PC-3 (cell line): ENCODE data around the gene HIC1.

Experiments used
- CTCF ChIP-seq: fragments of 300-600 bp; sonication (generic); conservative IDR thresholded peaks from 2 replicates; pipeline ENCODE4 v1.5.1; 2017; ENCODE audit warnings: antibody characterized with exemption, low read depth, mild to moderate bottlenecking, low read length
- EZH2 ChIP-seq: fragments of 300-600 bp; sonication (generic); IDR thresholded peaks from one replicate; pipeline ENCODE4 v1.6.1; 2017; ENCODE audit warnings: antibody characterized with exemption, mild to moderate bottlenecking, low read length; ENCODE audit not compliant: unreplicated experiment

DNA sequence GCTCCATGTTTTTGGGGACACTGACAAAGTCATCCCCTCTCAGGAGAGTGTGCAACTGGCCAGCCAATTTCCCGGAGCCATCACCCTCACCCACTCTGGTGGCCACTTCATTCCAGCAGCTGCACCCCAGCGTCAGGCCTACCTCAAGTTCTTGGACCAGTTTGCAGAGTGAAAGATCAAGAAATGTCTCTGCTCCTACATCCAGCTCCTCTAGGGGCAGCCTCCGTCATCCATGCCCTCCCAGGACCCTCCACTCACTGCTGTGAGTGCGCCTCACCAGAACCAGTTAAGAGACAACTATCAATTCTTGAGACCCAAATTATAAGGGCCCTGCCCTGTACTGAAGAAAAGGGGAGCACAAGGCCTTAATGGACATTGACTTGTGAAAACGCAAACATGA is 12.0 kb upstream of the HIC1 start:
- TF ChIP-seq CTCF (no peak), EZH2 (no peak)
